GM12872 (cell line): ENCODE measurements around the gene PXK.

Experiments
- TF ChIP-seq, protein P1 (sequence below): IDR thresholded peaks from 3 replicates; pipeline ENCODE4 v1.5.1; 2011; ENCODE audit warnings: low read depth, mild to moderate bottlenecking, low read length, moderate library complexity; ENCODE audit not compliant: insufficient read depth

The PXK gene

GRCh38 chr3:58459160-58459559, 126.5 kb downstream of the PXK start:
- TF ChIP-seq, protein P1, sequence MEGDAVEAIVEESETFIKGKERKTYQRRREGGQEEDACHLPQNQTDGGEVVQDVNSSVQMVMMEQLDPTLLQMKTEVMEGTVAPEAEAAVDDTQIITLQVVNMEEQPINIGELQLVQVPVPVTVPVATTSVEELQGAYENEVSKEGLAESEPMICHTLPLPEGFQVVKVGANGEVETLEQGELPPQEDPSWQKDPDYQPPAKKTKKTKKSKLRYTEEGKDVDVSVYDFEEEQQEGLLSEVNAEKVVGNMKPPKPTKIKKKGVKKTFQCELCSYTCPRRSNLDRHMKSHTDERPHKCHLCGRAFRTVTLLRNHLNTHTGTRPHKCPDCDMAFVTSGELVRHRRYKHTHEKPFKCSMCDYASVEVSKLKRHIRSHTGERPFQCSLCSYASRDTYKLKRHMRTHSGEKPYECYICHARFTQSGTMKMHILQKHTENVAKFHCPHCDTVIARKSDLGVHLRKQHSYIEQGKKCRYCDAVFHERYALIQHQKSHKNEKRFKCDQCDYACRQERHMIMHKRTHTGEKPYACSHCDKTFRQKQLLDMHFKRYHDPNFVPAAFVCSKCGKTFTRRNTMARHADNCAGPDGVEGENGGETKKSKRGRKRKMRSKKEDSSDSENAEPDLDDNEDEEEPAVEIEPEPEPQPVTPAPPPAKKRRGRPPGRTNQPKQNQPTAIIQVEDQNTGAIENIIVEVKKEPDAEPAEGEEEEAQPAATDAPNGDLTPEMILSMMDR: no peak

GRCh38 chr3:58462829-58463180, 130.1 kb downstream of the PXK start:
- TF ChIP-seq, protein P1: no peak

DNA sequence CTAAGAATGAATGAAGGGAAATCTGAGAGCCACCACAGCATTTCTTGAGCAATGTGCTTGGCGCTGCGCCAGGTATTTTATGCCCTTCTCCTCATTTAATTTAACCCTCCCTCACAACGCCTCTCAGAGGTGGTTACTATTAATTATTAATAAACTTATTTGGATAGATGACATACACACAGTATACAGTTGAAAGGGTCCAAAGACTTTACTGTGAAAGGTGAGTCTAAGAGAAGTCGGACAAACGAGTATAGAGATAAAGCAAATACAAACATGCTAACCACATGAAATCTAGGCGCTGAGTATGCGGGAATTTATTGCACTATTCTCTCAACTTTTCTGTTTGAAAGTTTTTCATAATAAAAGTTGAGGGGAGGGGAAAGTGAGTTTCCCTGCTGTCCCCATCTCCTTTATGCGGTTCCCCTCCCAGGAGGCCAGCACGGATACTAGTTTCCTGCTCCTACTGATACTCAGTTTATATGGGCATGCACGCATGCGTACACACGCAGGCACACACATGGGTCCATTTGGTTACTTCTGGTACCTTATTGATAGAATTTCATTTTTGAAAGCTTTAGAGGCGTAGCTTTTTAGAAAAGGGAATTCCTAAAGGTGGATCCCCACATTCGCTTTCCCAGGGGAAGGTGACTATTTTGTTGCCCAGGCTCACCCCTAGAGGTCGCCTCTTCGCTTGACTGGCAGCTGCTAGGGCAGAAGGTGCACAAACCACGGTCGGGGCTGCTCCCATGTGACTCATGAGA, 130.7 kb downstream of the PXK start:
- TF ChIP-seq, protein P1: peak; percentile 97

DNA sequence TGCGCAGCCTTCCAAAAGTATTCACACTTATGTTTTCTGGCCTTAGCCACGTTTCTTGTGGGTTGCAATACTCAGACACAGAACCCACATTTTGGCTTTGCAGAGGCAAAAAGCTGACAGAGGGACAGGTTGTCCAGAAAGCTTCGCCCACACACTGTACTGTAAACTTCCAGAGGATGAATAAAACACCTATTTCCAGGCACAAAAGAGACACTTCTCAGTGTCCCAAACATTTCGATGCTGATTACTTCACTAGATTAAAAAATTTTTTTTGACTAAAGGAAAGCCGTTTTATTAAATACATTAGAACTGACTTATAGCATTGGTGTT, 131.2 kb downstream of the PXK start:
- TF ChIP-seq, protein P1: no peak

DNA sequence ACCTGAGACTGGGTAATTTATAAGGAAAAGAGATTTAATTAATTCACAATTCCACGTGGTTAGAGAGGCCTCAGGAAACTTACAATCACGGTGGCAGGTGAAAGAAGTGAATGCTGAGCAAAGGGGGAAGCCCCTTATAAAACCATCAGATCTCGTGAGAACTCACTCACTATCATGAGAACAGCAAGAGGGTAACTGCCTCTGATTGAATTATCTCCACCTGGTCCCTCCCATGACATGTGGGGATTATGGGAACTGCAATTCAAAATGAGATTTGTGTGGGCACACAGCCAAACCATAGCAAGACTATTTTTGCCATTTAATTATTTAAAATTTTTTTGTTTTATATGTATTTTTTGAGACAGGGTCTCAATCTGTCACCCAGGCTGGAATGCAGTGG, 132.2 kb downstream of the PXK start:
- TF ChIP-seq, protein P1: no peak

- TF ChIP-seq, protein P1: no peak
These were observed 134.3 kb downstream of the PXK start for GRCh38 chr3:58466899-58467563.

DNA sequence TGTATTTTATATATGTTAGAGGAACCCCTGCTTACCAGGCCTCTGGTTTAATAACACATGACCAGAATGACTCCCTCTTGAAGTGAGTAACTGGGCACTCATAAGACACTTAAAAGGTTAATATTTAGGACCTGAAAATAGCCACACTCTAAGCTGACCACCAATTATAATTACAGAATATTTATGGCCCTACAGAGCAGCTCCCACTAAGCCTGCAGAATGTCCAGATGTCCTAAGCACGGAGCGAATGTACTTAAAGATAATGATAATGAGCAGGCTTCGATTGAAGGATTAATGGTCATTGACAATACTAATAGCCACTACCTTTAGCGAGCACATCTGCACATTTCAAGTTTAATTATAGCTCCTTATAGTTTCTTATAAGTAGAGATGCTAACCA, 136.4 kb downstream of the PXK start:
- TF ChIP-seq, protein P1: no peak
